ENCODE measurements around the gene CD86.
"Not testable (repeated sequence)": the region's sequence is repeated elsewhere in the genome, so short reads cannot be mapped to it uniquely, and the experiment has no call there.

The CD86 gene

GRCh38 chr3:122123850-122124249 is 68.7 kb downstream of the CD86 start:
- H3K4me3 Mint-ChIP-seq = no peak overlapping the region
- peak; percentile 91 for ATAC-seq

DNA sequence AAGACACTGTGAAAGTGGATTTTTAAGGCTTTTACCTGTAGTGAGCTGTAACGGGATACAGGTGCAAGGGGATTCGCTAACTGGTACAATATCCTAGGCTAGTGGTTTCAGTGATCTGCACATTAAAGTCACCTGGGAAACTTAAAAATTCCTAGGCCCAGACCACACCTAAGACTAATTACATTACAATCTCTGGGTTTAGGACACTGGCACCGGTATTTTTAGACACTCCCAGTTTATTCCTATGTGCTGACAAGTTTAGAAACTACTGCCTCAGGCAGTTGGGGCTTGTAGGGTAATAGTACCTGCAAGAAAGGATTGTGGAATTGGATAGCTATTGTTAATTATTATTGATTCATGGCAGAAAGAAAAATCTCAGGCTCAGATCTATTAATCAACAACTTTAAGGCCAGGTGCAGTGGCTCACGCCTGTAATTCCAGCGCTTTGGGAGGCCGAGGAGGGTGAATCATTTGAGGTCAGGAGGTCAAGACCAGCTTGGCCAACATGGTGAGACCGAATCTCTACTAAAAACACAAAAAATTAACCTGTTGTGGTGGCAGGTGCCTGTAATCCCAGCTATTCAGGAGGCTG is 77.9 kb downstream of the CD86 start:
- H3K4me3 Mint-ChIP-seq = no peak overlapping the region
- no peaks in the 10 kb centered on the region for H3K36me3 Mint-ChIP-seq
- no peak overlapping the region for H3K27ac Mint-ChIP-seq
- no peaks in the 10 kb centered on the region for H3K9me3 Mint-ChIP-seq
- DNase-seq (ENCODE audit: low spot score in 2 of 2) (no peak), ATAC-seq (no peak)
- H3K4me1 Mint-ChIP-seq = no peaks in the 10 kb centered on the region

More at GRCh38 chr3:122123850-122124249, 68.7 kb downstream of the CD86 start:
- Mint-ChIP-seq H3K4me1 (peaks cover 8% of the 10 kb centered on the region), H3K9me3 (no peaks in the 10 kb centered on the region), H3K36me3 (no peaks in the 10 kb centered on the region), H3K27ac (peak overlapping the region; percentile 15)
- DNase-seq (ENCODE audit: low spot score in 2 of 2) = no peak

GRCh38 chr3:122146466-122146865 is 91.3 kb downstream of the CD86 start:
- ATAC-seq = peak; percentile 100
- H3K4me1 Mint-ChIP-seq = peaks cover 22% of the 10 kb centered on the region
- H3K27ac Mint-ChIP-seq = peak overlapping the region; percentile 95
- peak; percentile 35 to 87 for DNase-seq (ENCODE audit: low spot score in 2 of 2)
- peak overlapping the region; percentile 4 for H3K4me3 Mint-ChIP-seq
- peaks cover 7% of the 10 kb centered on the region for H3K36me3 Mint-ChIP-seq
- H3K9me3 Mint-ChIP-seq = peaks cover 5% of the 10 kb centered on the region

DNA sequence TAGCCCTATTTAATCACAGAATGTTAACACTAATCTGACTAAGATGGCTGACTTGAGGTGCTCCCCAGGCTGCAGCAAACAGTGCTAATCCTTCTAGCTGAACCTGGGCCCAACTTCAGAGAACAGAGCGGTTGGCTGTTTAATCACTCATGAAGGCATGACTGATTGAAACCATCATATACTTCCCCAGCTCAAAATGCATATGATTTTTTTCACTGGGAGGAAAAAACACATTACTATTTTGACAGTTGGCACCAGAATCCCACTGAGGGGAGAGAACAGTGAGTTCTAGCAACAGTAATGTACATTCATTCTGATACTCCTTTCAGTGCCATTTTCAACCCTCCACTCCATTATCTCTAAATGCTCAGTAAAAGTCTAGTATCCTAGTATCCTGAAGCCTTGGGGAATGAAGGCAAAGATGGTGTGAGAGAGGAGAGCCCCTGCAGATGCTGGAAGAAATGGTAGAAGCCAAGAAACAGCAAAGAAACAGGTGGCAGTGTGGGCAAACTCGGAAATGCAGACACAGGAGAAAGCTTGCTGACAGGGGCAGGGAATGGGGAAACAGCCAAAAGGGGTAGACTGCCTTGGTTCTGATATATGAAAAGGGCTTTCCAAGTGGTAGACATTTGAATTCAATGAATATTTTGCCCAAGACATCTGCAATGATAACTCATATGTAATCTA is 93.9 kb downstream of the CD86 start:
- Mint-ChIP-seq H3K9me3 (peaks cover 7% of the 10 kb centered on the region), H3K4me1 (peaks cover 22% of the 10 kb centered on the region), H3K36me3 (peaks cover 7% of the 10 kb centered on the region), H3K27ac (peak overlapping the region; percentile 67), H3K4me3 (no peak overlapping the region)
- no peak for DNase-seq (ENCODE audit: low spot score in 2 of 2)
- peak; percentile 42 for ATAC-seq

- peak; percentile 22 for ATAC-seq
- no peak for DNase-seq (ENCODE audit: low spot score in 2 of 2)
These were observed 96.3 kb downstream of the CD86 start for GRCh38 chr3:122151480-122151879.

GRCh38 chr3:122164983-122165382 is 109.8 kb downstream of the CD86 start:
- H3K36me3 Mint-ChIP-seq; H3K27ac Mint-ChIP-seq; H3K9me3 Mint-ChIP-seq; H3K4me1 Mint-ChIP-seq; ATAC-seq; DNase-seq (ENCODE audit: low spot score in 2 of 2); H3K4me3 Mint-ChIP-seq: not testable (repeated sequence)

More at GRCh38 chr3:122151480-122151879, 96.3 kb downstream of the CD86 start:
- peaks cover 23% of the 10 kb centered on the region for H3K9me3 Mint-ChIP-seq
- peaks cover 4% of the 10 kb centered on the region for H3K36me3 Mint-ChIP-seq
- no peak overlapping the region for H3K4me3 Mint-ChIP-seq
- no peak overlapping the region for H3K27ac Mint-ChIP-seq
- peaks cover 21% of the 10 kb centered on the region for H3K4me1 Mint-ChIP-seq

- H3K9me3 Mint-ChIP-seq = peaks cover 6% of the 10 kb centered on the region
- no peak for DNase-seq (ENCODE audit: low spot score in 2 of 2)
- H3K27ac Mint-ChIP-seq = no peak overlapping the region
- no peak overlapping the region for H3K4me3 Mint-ChIP-seq
- ATAC-seq = peak; percentile 37
- no peaks in the 10 kb centered on the region for H3K36me3 Mint-ChIP-seq
- H3K4me1 Mint-ChIP-seq = no peaks in the 10 kb centered on the region
These were observed 112.5 kb downstream of the CD86 start for GRCh38 chr3:122167630-122168029.

DNA sequence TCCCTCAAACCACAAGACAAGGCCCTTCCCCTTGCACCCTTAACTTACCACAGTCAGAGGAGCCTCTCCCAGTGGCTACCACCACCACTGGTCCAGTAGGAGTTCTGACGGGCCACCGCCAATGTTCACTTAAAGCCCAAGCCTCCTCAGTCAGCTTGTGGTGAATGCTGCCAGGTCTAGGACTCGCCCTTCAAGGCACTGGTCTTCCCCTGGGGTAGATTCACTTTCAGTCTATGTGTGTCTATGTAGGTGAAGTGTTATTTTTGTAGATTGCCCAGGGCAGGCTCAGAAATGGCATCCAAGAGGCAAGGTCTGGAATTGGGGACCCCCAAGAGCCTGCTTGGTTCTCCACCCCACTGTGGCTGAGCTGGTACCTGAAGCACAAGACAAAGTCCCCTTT is 112.9 kb downstream of the CD86 start:
- DNase-seq (ENCODE audit: low spot score in 2 of 2) (no peak), ATAC-seq (peak; percentile 51)
- Mint-ChIP-seq H3K27ac (no peak overlapping the region), H3K36me3 (no peaks in the 10 kb centered on the region), H3K4me1 (no peaks in the 10 kb centered on the region), H3K9me3 (peaks cover 6% of the 10 kb centered on the region), H3K4me3 (no peak overlapping the region)

DNA sequence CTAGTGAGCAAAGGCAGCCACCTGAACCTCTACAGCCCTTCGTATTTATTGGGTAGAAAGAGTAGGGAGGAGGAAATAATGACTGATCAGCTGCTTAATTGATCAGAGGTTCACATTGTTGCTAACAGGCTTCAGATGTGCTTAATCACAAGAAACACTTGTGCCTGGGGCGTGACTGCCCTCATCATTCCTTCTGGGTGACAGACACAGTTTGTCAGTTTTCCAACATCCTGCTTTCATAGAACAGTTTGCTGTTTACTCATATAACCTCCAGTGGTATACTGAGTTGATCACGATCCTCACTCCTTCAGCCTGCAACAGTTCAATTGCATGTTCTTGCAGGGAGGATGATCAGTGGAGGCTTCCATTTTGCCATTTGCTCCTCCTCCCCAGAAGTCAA is 114.7 kb downstream of the CD86 start:
- ATAC-seq (no peak), DNase-seq (ENCODE audit: low spot score in 2 of 2) (no peak)
- Mint-ChIP-seq H3K4me1 (no peaks in the 10 kb centered on the region), H3K4me3 (no peak overlapping the region), H3K36me3 (no peaks in the 10 kb centered on the region), H3K27ac (no peak overlapping the region), H3K9me3 (peaks cover 6% of the 10 kb centered on the region)
